ENCODE results near the gene DGKI. TPM values are rescaled to one million over a fixed set of nuclear protein-coding genes. Genes with fewer than 3 reads are reported as not detected.

DGKI gene
- total and polyA plus RNA-seq, 2 experiments from 2014 or later, result 0.16 to 1.0 TPM

GRCh38 chr7:137399827-137400823 is 446.6 kb downstream of the DGKI start:
- ATAC-seq, result no peak
- Histone ChIP-seq H3K27ac (ENCODE audit: low read depth) (no peak overlapping the region), H2AFZ (0 out of 2 replicates have a peak overlapping the region, but pooled peaks have one; percentile 8), H3K4me1 (ENCODE audit: insufficient read depth) (peaks cover 32% of the 10 kb centered on the region), H3K36me3 (ENCODE audit: insufficient read depth) (no peaks in the 10 kb centered on the region), H4K20me1 (replicated peaks; ENCODE audit: insufficient read depth) (no peaks in the 10 kb centered on the region), H3F3A (replicated peaks; ENCODE audit: low read depth) (no peaks in the 10 kb centered on the region), H3K4me2 (no peak overlapping the region), H3K79me2 (replicated peaks; ENCODE audit: insufficient read depth) (no peaks in the 10 kb centered on the region), H3K4me3 (no peak overlapping the region), H3K27me3 (ENCODE audit: insufficient read depth) (no peaks in the 10 kb centered on the region), H3K9me2 (ENCODE audit: insufficient read depth) (no peaks in the 10 kb centered on the region)
- no peak for DNase-seq (ENCODE audit: low spot score)
- TF ChIP-seq POLR2AphosphoS5 (IDR thresholded peaks at IDR 0.05; ENCODE audit: low read depth), result no peak
- TF ChIP-seq JUNB (IDR thresholded peaks at IDR 0.05; ENCODE audit: unreplicated experiment), result no peak
- no peak for TF ChIP-seq CREB1 (CRISPR knock-in tag; IDR thresholded peaks at IDR 0.05; ENCODE audit: low read depth)
- TF ChIP-seq STAT1 (IDR thresholded peaks at IDR 0.05; ENCODE audit: unreplicated experiment), result no peak
- no peak for TF ChIP-seq REST (IDR thresholded peaks at IDR 0.05; ENCODE audit: unreplicated experiment)
- no peak for TF ChIP-seq CTCF (conservative IDR thresholded peaks at IDR 0.05; ENCODE audit: low read depth in 2 of 2)
- TF ChIP-seq ZNF462 (CRISPR knock-in tag; IDR thresholded peaks at IDR 0.05), result no peak
- TF ChIP-seq EZH2phosphoT487 (IDR thresholded peaks at IDR 0.05; ENCODE audit: unreplicated experiment), result no peak
- TF ChIP-seq ETS1 (IDR thresholded peaks at IDR 0.05), result no peak
- TF ChIP-seq ZNF114 (CRISPR knock-in tag; IDR thresholded peaks at IDR 0.05), result no peak
- no peak for TF ChIP-seq EZH2 (IDR thresholded peaks at IDR 0.05; ENCODE audit: low read depth, unreplicated experiment)
- TF ChIP-seq ZNF331 (CRISPR knock-in tag; IDR thresholded peaks at IDR 0.05; ENCODE audit: low read depth), result no peak
- no peak for TF ChIP-seq NANOG (IDR thresholded peaks at IDR 0.05; ENCODE audit: borderline replicate concordance)
- Mint-ChIP-seq H3K27ac (no peak overlapping the region), H3K36me3 (ENCODE audit: low read depth) (no peaks in the 10 kb centered on the region), H3K27me3 (ENCODE audit: insufficient read depth, low read depth, poor library complexity) (no peaks in the 10 kb centered on the region), H3K4me3 (no peak overlapping the region), H3K4me1 (peaks cover 9% of the 10 kb centered on the region), H3K9me3 (no peaks in the 10 kb centered on the region)

All from GM23338 (cell line).